Measurements from ENCODE around the gene KRIT1. TPM values are rescaled to one million over a fixed set of nuclear protein-coding genes. Genes with fewer than 3 reads are reported as not detected.

The KRIT1 gene
- total RNA-seq, 3 donors from 2014 or later, result 34.9 to 45.9 (median 37.9) TPM

GRCh38 chr7:92158660-92159575 is 86.8 kb downstream of the KRIT1 start:
- Histone ChIP-seq H3K36me3 (ENCODE audit: low read depth) (no peaks in the 10 kb centered on the region), H3K9me3 (no peaks in the 10 kb centered on the region), H3K4me3 (no peak overlapping the region), H3K4me1 (ENCODE audit: low read depth) (no peaks in the 10 kb centered on the region)
- intact Hi-C loops (cut with DNase I, micrococcal nuclease), result no loop called here
- DNase-seq (no peak), ATAC-seq (no peak)
- TF ChIP-seq CTCF (IDR thresholded peaks at IDR 0.05), result no peak

- no peak overlapping the region for H3K4me3 ChIP-seq
- no peak for TF ChIP-seq CTCF (IDR thresholded peaks at IDR 0.05)
- H3K4me1 ChIP-seq (ENCODE audit: low read depth), result no peaks in the 10 kb centered on the region
- no peaks in the 10 kb centered on the region for H3K36me3 ChIP-seq (ENCODE audit: low read depth)
- H3K9me3 ChIP-seq, result no peaks in the 10 kb centered on the region
- ATAC-seq (no peak), DNase-seq (no peak)
- intact Hi-C loops (cut with DNase I, micrococcal nuclease), result no loop called here
These were observed 88.7 kb downstream of the KRIT1 start for GRCh38 chr7:92156990-92157389.

GRCh38 chr7:92155108-92155739 is 90.5 kb downstream of the KRIT1 start:
- Histone ChIP-seq H3K4me3 (no peak overlapping the region), H3K9me3 (no peaks in the 10 kb centered on the region), H3K4me1 (ENCODE audit: low read depth) (no peaks in the 10 kb centered on the region), H3K36me3 (ENCODE audit: low read depth) (no peaks in the 10 kb centered on the region)
- DNase-seq (no peak), ATAC-seq (no peak)
- intact Hi-C loops (cut with DNase I, micrococcal nuclease), result no loop called here
- TF ChIP-seq CTCF (IDR thresholded peaks at IDR 0.05), result no peak

GRCh38 chr7:92150450-92151017 is 95.2 kb downstream of the KRIT1 start:
- H3K36me3 ChIP-seq (ENCODE audit: low read depth), result no peaks in the 10 kb centered on the region
- TF ChIP-seq CTCF (IDR thresholded peaks at IDR 0.05), result no peak
- intact Hi-C loops (cut with DNase I, micrococcal nuclease), result no loop called here
- H3K4me3 ChIP-seq, result no peak overlapping the region
- no peak for DNase-seq
- no peaks in the 10 kb centered on the region for H3K9me3 ChIP-seq
- ATAC-seq, result no peak
- H3K4me1 ChIP-seq (ENCODE audit: low read depth), result no peaks in the 10 kb centered on the region

- ATAC-seq (no peak), DNase-seq (no peak)
- Histone ChIP-seq H3K4me1 (ENCODE audit: low read depth) (no peaks in the 10 kb centered on the region), H3K36me3 (ENCODE audit: low read depth) (no peaks in the 10 kb centered on the region), H3K9me3 (no peaks in the 10 kb centered on the region), H3K4me3 (no peak overlapping the region)
- TF ChIP-seq CTCF (IDR thresholded peaks at IDR 0.05), result no peak
- intact Hi-C loops (cut with DNase I, micrococcal nuclease), result no loop called here
These were observed 95.9 kb downstream of the KRIT1 start for GRCh38 chr7:92149736-92150239.

Small RNAs within 50 kb of the gene (microRNA-seq; reads per million reads assigned to microRNA genes)
- gene MIR1285-1, result not detected

Other genes starting within 250 kb of the KRIT1 start
- 100 to 1,000 TPM in 2 of 3 donors, 10 to 100 TPM in 1; 73.2 to 181 (median 133) TPM for gene CYP51A1, start 111.4 kb downstream of the KRIT1 start, total RNA-seq
- gene LRRD1, start 66.8 kb downstream of the KRIT1 start, total RNA-seq, result under 1 TPM in 1 of 3 donors, not detected in 2; 0.09 TPM
- gene ANKIB1, start 60 bp upstream of the KRIT1 start, total RNA-seq, result 10 to 100 TPM; 34.7 to 74.8 (median 40.9) TPM
- 10 to 100 TPM; 30.1 to 40.5 (median 37.9) TPM for gene GATAD1, start 201.6 kb upstream of the KRIT1 start, total RNA-seq
- gene ERVW-1, start 232.0 kb upstream of the KRIT1 start, total RNA-seq, result not detected

Measured in mucosa of descending colon (tissue), 3 donors.